ENCODE data around the gene COLEC12. TPM values are rescaled to one million over a fixed set of nuclear protein-coding genes. Genes with fewer than 3 reads are reported as not detected.

The COLEC12 gene
- polyA plus RNA-seq, 1 donor (not counting 4 experiments of a cell fraction or from before 2014, with no cell fraction given), result not detected

GRCh38 chr18:303011-303410 lies 197.5 kb downstream of the COLEC12 start:
- no peak overlapping the region for H2AFZ ChIP-seq (ENCODE audit: control insufficient read depth, low read length)
- H3K4me3 ChIP-seq (ENCODE audit: control insufficient read depth in 2 of 3, extremely low read depth in 1 of 3, insufficient read depth in 2 of 3, low read depth in 1 of 3, low read length in 3 of 3), result no peak overlapping the region
- FAIRE-seq (no peak), DNase-seq (ENCODE audit: low read depth, low spot score) (no peak)
- no peaks in the 10 kb centered on the region for H3K4me1 ChIP-seq (ENCODE audit: control insufficient read depth, extremely low read depth, insufficient read depth, low read length)
- no peaks in the 10 kb centered on the region for H3K79me2 ChIP-seq (ENCODE audit: control insufficient read depth, insufficient read depth, low read length)
- no peak overlapping the region for H3K4me2 ChIP-seq (ENCODE audit: control insufficient read depth, extremely low read depth, insufficient read depth, low read depth, low read length)
- no peaks in the 10 kb centered on the region for H3K9me1 ChIP-seq (ENCODE audit: control insufficient read depth, extremely low read depth, insufficient read depth, low read length)
- TF ChIP-seq CTCF (optimal IDR thresholded peaks at IDR 0.05 in 1 of 3, IDR thresholded peaks at IDR 0.05 in 1 of 3, conservative IDR thresholded peaks at IDR 0.05 in 1 of 3; ENCODE audit: extremely low read depth in 1 of 3, insufficient read depth in 2 of 3, low read length in 3 of 3) (no peak), EZH2 (IDR thresholded peaks at IDR 0.05; ENCODE audit: low read length) (no peak)
- H3K27me3 ChIP-seq (ENCODE audit: control insufficient read depth, extremely low read depth, insufficient read depth, low read length), result no peaks in the 10 kb centered on the region
- dilution Hi-C loops (cut with MboI; ENCODE audit: extremely low pct_ligation_motif_present, low sequenced_read_pairs), result no loop called here
- no peak overlapping the region for H3K9ac ChIP-seq (ENCODE audit: control insufficient read depth, extremely low read depth, insufficient read depth, low read length)
- no peak overlapping the region for H3K27ac ChIP-seq (ENCODE audit: control insufficient read depth, insufficient read depth, low read length)
- H3K9me3 ChIP-seq (ENCODE audit: control insufficient read depth, low read depth, low read length), result no peaks in the 10 kb centered on the region
- H4K20me1 ChIP-seq (ENCODE audit: control insufficient read depth, extremely low read depth, insufficient read depth, low read length), result no peaks in the 10 kb centered on the region
- no peaks in the 10 kb centered on the region for H3K36me3 ChIP-seq (ENCODE audit: control insufficient read depth in 2 of 2, extremely low read depth in 1 of 2, insufficient read depth in 2 of 2, low read length in 2 of 2)

- H3K36me3 ChIP-seq (ENCODE audit: control insufficient read depth in 2 of 2, extremely low read depth in 1 of 2, insufficient read depth in 2 of 2, low read length in 2 of 2), result no peaks in the 10 kb centered on the region
- no peaks in the 10 kb centered on the region for H3K4me1 ChIP-seq (ENCODE audit: control insufficient read depth, extremely low read depth, insufficient read depth, low read length)
- no peaks in the 10 kb centered on the region for H3K79me2 ChIP-seq (ENCODE audit: control insufficient read depth, insufficient read depth, low read length)
- FAIRE-seq (no peak), DNase-seq (ENCODE audit: low read depth, low spot score) (no peak)
- no peaks in the 10 kb centered on the region for H3K27me3 ChIP-seq (ENCODE audit: control insufficient read depth, extremely low read depth, insufficient read depth, low read length)
- no peaks in the 10 kb centered on the region for H4K20me1 ChIP-seq (ENCODE audit: control insufficient read depth, extremely low read depth, insufficient read depth, low read length)
- no peaks in the 10 kb centered on the region for H3K9me1 ChIP-seq (ENCODE audit: control insufficient read depth, extremely low read depth, insufficient read depth, low read length)
- H3K4me2 ChIP-seq (ENCODE audit: control insufficient read depth, extremely low read depth, insufficient read depth, low read depth, low read length), result no peak overlapping the region
- dilution Hi-C loops (cut with MboI; ENCODE audit: extremely low pct_ligation_motif_present, low sequenced_read_pairs), result no loop called here
- no peaks in the 10 kb centered on the region for H3K9me3 ChIP-seq (ENCODE audit: control insufficient read depth, low read depth, low read length)
- H3K27ac ChIP-seq (ENCODE audit: control insufficient read depth, insufficient read depth, low read length), result no peak overlapping the region
- no peak overlapping the region for H2AFZ ChIP-seq (ENCODE audit: control insufficient read depth, low read length)
- TF ChIP-seq EZH2 (IDR thresholded peaks at IDR 0.05; ENCODE audit: low read length), result no peak
- H3K9ac ChIP-seq (ENCODE audit: control insufficient read depth, extremely low read depth, insufficient read depth, low read length), result no peak overlapping the region
- H3K4me3 ChIP-seq (ENCODE audit: control insufficient read depth in 2 of 3, extremely low read depth in 1 of 3, insufficient read depth in 2 of 3, low read depth in 1 of 3, low read length in 3 of 3), result no peak overlapping the region
Observed at GRCh38 chr18:302097-302496, 198.4 kb downstream of the COLEC12 start.

GRCh38 chr18:297936-298335 lies 202.6 kb downstream of the COLEC12 start:
- Histone ChIP-seq H3K9me1 (ENCODE audit: control insufficient read depth, extremely low read depth, insufficient read depth, low read length) (no peaks in the 10 kb centered on the region), H3K4me3 (ENCODE audit: control insufficient read depth in 2 of 3, extremely low read depth in 1 of 3, insufficient read depth in 2 of 3, low read depth in 1 of 3, low read length in 3 of 3) (no peak overlapping the region), H3K27me3 (ENCODE audit: control insufficient read depth, extremely low read depth, insufficient read depth, low read length) (no peaks in the 10 kb centered on the region), H3K4me2 (ENCODE audit: control insufficient read depth, extremely low read depth, insufficient read depth, low read depth, low read length) (no peak overlapping the region), H2AFZ (ENCODE audit: control insufficient read depth, low read length) (no peak overlapping the region), H4K20me1 (ENCODE audit: control insufficient read depth, extremely low read depth, insufficient read depth, low read length) (no peaks in the 10 kb centered on the region), H3K9me3 (ENCODE audit: control insufficient read depth, low read depth, low read length) (no peaks in the 10 kb centered on the region), H3K27ac (ENCODE audit: control insufficient read depth, insufficient read depth, low read length) (no peak overlapping the region), H3K36me3 (ENCODE audit: control insufficient read depth in 2 of 2, extremely low read depth in 1 of 2, insufficient read depth in 2 of 2, low read length in 2 of 2) (no peaks in the 10 kb centered on the region), H3K79me2 (ENCODE audit: control insufficient read depth, insufficient read depth, low read length) (no peaks in the 10 kb centered on the region), H3K9ac (ENCODE audit: control insufficient read depth, extremely low read depth, insufficient read depth, low read length) (no peak overlapping the region), H3K4me1 (ENCODE audit: control insufficient read depth, extremely low read depth, insufficient read depth, low read length) (no peaks in the 10 kb centered on the region)
- no peak for TF ChIP-seq EZH2 (IDR thresholded peaks at IDR 0.05; ENCODE audit: low read length)
- no peak for TF ChIP-seq CTCF (optimal IDR thresholded peaks at IDR 0.05 in 1 of 3, IDR thresholded peaks at IDR 0.05 in 1 of 3, conservative IDR thresholded peaks at IDR 0.05 in 1 of 3; ENCODE audit: extremely low read depth in 1 of 3, insufficient read depth in 2 of 3, low read length in 3 of 3)
- DNase-seq (ENCODE audit: low read depth, low spot score) (no peak), FAIRE-seq (no peak)
- dilution Hi-C loops (cut with MboI; ENCODE audit: extremely low pct_ligation_motif_present, low sequenced_read_pairs), result no loop called here

Data from keratinocyte (primary cell).